WTC11 (cell line): ENCODE results near the gene SAP25. TPM values are rescaled to one million over a fixed set of nuclear protein-coding genes. Genes with fewer than 3 reads are reported as not detected.
"Not testable (repeated sequence)": the region's sequence is repeated elsewhere in the genome, so short reads cannot be mapped to it uniquely, and the experiment has no call there.

Experiments used
- ATAC-seq: fragments of 200-7000 bp; cut with Tn5 transposase; 2 replicates; pipeline ENCODE4 v1.10.0; 2021; ENCODE audit warnings: mild to moderate bottlenecking, moderate library complexity
- CTCF ChIA-PET: fragments of 300-600 bp; sonication (Branson Sonifier 250); formaldehyde crosslinking; loops from one replicate; lab custom pipeline; 2021; ENCODE audit warnings: antibody characterized with exemption; lab: Charles Lee
- POLR2A ChIA-PET: fragments of 350-600 bp; sonication (Branson Sonifier 250); formaldehyde crosslinking; loops from one replicate; lab custom pipeline; 2021; ENCODE audit warnings: antibody characterized with exemption; lab: Charles Lee
- DNase-seq: peaks from one replicate; pipeline ENCODE4 v3.0.0; 2021; ENCODE audit warnings: low spot score
- H3K27ac Mint-ChIP-seq: 2 replicates; pipeline ENCODE4 v1.8.0; 2021; ENCODE audit warnings: mixed read lengths
- H3K27me3 Mint-ChIP-seq: 2 replicates; pipeline ENCODE4 v1.8.0; 2021; ENCODE audit warnings: low read depth, mild to moderate bottlenecking, moderate library complexity, mixed read lengths
- H3K36me3 Mint-ChIP-seq: 2 replicates; pipeline ENCODE4 v1.8.0; 2021; ENCODE audit warnings: mixed read lengths
- H3K4me1 Mint-ChIP-seq: 2 replicates; pipeline ENCODE4 v1.8.0; 2022; ENCODE audit warnings: mixed read lengths
- H3K4me3 Mint-ChIP-seq: 2 replicates; pipeline ENCODE4 v1.8.0; 2021; ENCODE audit warnings: mild to moderate bottlenecking, moderate library complexity, mixed read lengths
- H3K9me3 Mint-ChIP-seq: 2 replicates; pipeline ENCODE4 v1.8.0; 2021; ENCODE audit warnings: mixed read lengths
- CREB1 ChIP-seq: sonication (generic); formaldehyde crosslinking; IDR thresholded peaks from 2 replicates; pipeline ENCODE4 v1.8.0; 2023; ENCODE audit warnings: mild to moderate bottlenecking, missing genetic modification reagents
- ESRRA ChIP-seq: sonication (generic); formaldehyde crosslinking; IDR thresholded peaks from 2 replicates; pipeline ENCODE4 v1.8.1; 2022; ENCODE audit warnings: mild to moderate bottlenecking, missing genetic modification reagents, borderline replicate concordance
- GRHL2 ChIP-seq: fragments of 250-450 bp; sonication (Bioruptor Pico); IDR thresholded peaks from 2 replicates; pipeline ENCODE4 v1.8.0; 2022; ENCODE audit warnings: mild to moderate bottlenecking, moderate library complexity; ENCODE audit not compliant: insufficient replicate concordance, severe bottlenecking
- NFYB ChIP-seq: sonication (generic); formaldehyde crosslinking; conservative IDR thresholded peaks from 2 replicates; pipeline ENCODE4 v1.8.0; 2022; ENCODE audit warnings: low read depth, missing genetic modification reagents
- NR2C2 ChIP-seq: sonication (generic); formaldehyde crosslinking; IDR thresholded peaks from 2 replicates; pipeline ENCODE4 v1.8.0; 2022; ENCODE audit warnings: mild to moderate bottlenecking, missing genetic modification reagents
- PRRX2 ChIP-seq: fragments of 250-450 bp; sonication (Bioruptor Pico); IDR thresholded peaks from 2 replicates; pipeline ENCODE4 v1.8.0; 2021; ENCODE audit warnings: mild to moderate bottlenecking
- SMAD3 ChIP-seq: sonication (generic); formaldehyde crosslinking; IDR thresholded peaks from 2 replicates; pipeline ENCODE4 v1.8.0; 2022; ENCODE audit warnings: missing genetic modification reagents, mild to moderate bottlenecking, borderline replicate concordance
- SP1 ChIP-seq: sonication (generic); formaldehyde crosslinking; conservative IDR thresholded peaks from 2 replicates; pipeline ENCODE4 v1.8.1; 2022; ENCODE audit warnings: missing genetic modification reagents
- TEAD4 ChIP-seq: sonication (generic); formaldehyde crosslinking; IDR thresholded peaks from 2 replicates; pipeline ENCODE4 v1.8.0; 2022; ENCODE audit warnings: mild to moderate bottlenecking, missing genetic modification reagents
- TP53 ChIP-seq: sonication (generic); formaldehyde crosslinking; IDR thresholded peaks from 2 replicates; pipeline ENCODE4 v1.8.1; 2023; ENCODE audit warnings: mild to moderate bottlenecking, missing genetic modification reagents
- ZBTB21 ChIP-seq: sonication (generic); formaldehyde crosslinking; IDR thresholded peaks from 2 replicates; pipeline ENCODE4 v1.8.1; 2023; ENCODE audit warnings: mild to moderate bottlenecking, missing genetic modification reagents, borderline replicate concordance
- ZNF396 ChIP-seq: fragments of 250-450 bp; sonication (Bioruptor Pico); IDR thresholded peaks from 2 replicates; pipeline ENCODE4 v1.8.0; 2021; ENCODE audit warnings: mild to moderate bottlenecking, moderate library complexity, borderline replicate concordance
- total RNA-seq: library from RNA; stranded (reverse); gene quantifications from 3 replicates; pipeline ENCODE4 v1.2.3, GENCODE V29; 2021
- TF ChIP-seq, protein P1 (sequence below): sonication (generic); formaldehyde crosslinking; IDR thresholded peaks from 2 replicates; pipeline ENCODE4 v1.8.1; 2022; ENCODE audit warnings: low read depth, missing genetic modification reagents, borderline replicate concordance
- TF ChIP-seq, protein P2 (sequence below): sonication (generic); formaldehyde crosslinking; IDR thresholded peaks from 2 replicates; pipeline ENCODE4 v1.8.1; 2022; ENCODE audit warnings: mild to moderate bottlenecking, moderate library complexity, missing genetic modification reagents
- TF ChIP-seq, protein P3 (sequence below): sonication (generic); formaldehyde crosslinking; IDR thresholded peaks from 2 replicates; pipeline ENCODE4 v1.8.0; 2023; ENCODE audit warnings: missing genetic modification reagents
- TF ChIP-seq, protein P4 (sequence below): sonication (generic); formaldehyde crosslinking; IDR thresholded peaks from 2 replicates; pipeline ENCODE4 v1.8.1; 2022; ENCODE audit warnings: mild to moderate bottlenecking, missing genetic modification reagents, moderate library complexity, borderline replicate concordance
- TF ChIP-seq, protein P5 (sequence below): sonication (generic); formaldehyde crosslinking; IDR thresholded peaks from 2 replicates; pipeline ENCODE4 v1.8.0; 2022; ENCODE audit warnings: missing genetic modification reagents
- TF ChIP-seq, protein P6 (sequence below): sonication (generic); formaldehyde crosslinking; IDR thresholded peaks from 2 replicates; pipeline ENCODE4 v1.8.0; 2022; ENCODE audit warnings: mild to moderate bottlenecking, missing genetic modification reagents
- TF ChIP-seq, protein P7 (sequence below): sonication (generic); formaldehyde crosslinking; IDR thresholded peaks from 2 replicates; pipeline ENCODE4 v1.8.0; 2023; ENCODE audit warnings: missing genetic modification reagents, mild to moderate bottlenecking, borderline replicate concordance

Gene SAP25
- total RNA-seq, 1 experiment from 2014 or later = 9.3 TPM

DNA sequence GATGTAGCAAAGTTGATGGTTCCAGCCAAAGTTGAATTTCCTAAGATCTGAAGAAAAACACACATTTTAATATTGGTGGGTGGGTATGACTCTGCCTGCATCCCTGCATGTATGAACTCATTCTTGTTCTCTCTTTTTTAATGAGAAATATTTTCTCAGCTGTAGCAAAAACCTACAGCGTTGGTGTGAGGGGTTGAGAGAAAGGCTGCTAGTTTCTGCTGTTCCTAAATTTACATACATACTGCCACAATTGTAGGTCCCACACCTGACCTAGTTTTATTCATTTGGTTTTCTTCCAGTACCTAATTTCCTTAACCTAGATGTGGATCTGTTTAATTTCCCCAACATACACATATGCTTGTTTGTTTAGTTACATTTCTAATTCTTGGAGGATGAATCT, 30.1 kb downstream of the SAP25 start (continued):
- TF ChIP-seq, protein P1, sequence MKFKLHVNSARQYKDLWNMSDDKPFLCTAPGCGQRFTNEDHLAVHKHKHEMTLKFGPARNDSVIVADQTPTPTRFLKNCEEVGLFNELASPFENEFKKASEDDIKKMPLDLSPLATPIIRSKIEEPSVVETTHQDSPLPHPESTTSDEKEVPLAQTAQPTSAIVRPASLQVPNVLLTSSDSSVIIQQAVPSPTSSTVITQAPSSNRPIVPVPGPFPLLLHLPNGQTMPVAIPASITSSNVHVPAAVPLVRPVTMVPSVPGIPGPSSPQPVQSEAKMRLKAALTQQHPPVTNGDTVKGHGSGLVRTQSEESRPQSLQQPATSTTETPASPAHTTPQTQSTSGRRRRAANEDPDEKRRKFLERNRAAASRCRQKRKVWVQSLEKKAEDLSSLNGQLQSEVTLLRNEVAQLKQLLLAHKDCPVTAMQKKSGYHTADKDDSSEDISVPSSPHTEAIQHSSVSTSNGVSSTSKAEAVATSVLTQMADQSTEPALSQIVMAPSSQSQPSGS = no peak
- no peak for TF ChIP-seq NR2C2 (CRISPR knock-in tag)
- no peak for TF ChIP-seq ZNF396 (CRISPR knock-in tag)
- no peak for TF ChIP-seq TP53 (CRISPR knock-in tag)
- no peak for TF ChIP-seq ZBTB21 (CRISPR knock-in tag)
- TF ChIP-seq, protein P2, sequence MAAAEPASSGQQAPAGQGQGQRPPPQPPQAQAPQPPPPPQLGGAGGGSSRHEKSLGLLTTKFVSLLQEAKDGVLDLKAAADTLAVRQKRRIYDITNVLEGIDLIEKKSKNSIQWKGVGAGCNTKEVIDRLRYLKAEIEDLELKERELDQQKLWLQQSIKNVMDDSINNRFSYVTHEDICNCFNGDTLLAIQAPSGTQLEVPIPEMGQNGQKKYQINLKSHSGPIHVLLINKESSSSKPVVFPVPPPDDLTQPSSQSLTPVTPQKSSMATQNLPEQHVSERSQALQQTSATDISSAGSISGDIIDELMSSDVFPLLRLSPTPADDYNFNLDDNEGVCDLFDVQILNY (CRISPR knock-in tag) = no peak

DNA sequence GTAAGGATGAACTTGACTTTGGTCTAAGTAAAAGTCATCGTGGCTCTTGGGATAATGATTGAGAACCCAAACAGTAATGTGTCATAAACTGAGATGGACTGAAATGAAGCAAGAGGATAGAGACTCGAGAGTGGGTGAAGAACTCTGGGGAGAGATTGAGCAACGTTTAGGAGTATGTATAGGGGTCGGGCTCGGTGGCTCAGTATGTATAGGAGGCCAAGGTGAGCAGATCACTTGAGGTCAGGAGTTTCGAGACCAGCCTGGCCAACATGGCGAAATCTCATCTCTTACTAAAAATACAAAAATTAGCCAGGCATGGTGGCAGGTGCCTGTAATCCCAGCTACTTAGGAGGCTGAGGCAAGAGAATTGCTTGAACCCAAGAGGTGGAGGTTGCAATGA, 32.4 kb downstream of the SAP25 start:
- H3K4me3 Mint-ChIP-seq, ATAC-seq, H3K36me3 Mint-ChIP-seq, H3K9me3 Mint-ChIP-seq, DNase-seq: not testable (repeated sequence)
- Mint-ChIP-seq H3K27me3 (peaks cover 27% of the 10 kb centered on the region), H3K4me1 (peaks cover 68% of the 10 kb centered on the region), H3K27ac (peak overlapping the region; percentile 85)
- ChIA-PET POLR2A (interaction anchor here (0.6 kb wide), 1 partner anchor 184 kb away, joined by 3 read pairs; no protein-coding TSS in a partner anchor), CTCF (interaction anchor here (0.6 to 5.4 kb wide), 4 partner anchors 18 to 76 kb away, joined by 4 to 58 read pairs (median 6); no protein-coding TSS in a partner anchor)

DNA sequence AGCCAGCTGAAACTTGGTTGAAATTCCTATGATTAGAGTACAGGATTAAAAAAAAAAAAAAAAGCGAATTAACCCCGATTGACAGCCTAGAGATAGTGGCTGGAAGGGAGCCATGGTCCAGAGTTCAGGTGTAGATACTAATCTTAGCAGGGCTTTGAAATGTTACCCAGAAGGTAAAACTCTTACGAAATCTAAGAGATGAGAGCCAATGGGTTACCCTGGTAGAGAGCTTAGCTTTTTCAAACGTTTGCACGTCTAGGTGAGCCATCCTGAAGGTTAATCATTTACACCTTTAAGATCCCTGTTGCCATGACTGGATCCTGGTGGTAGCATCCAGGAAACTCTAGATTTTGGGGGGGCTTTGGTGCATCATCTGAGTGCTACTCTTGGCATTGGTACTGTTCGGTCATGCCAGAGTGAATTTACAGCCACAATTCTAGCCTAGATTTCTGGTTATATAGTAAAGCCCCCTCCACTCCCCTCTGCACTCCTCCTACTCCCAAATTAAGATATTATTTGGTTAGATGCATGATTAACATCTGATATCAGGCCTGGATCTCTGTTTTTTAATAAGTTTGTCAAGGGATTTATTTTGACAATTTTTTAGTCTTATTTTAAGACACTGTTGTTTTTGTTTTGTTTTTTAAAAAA, 33.5 kb downstream of the SAP25 start:
- H3K4me3 Mint-ChIP-seq = peak overlapping the region; percentile 91
- H3K9me3 Mint-ChIP-seq = no peaks in the 10 kb centered on the region
- no peak overlapping the region for H3K27ac Mint-ChIP-seq
- no peaks in the 10 kb centered on the region for H3K36me3 Mint-ChIP-seq
- H3K4me1 Mint-ChIP-seq = peaks cover 57% of the 10 kb centered on the region
- DNase-seq (no peak), ATAC-seq (no peak)
- CTCF ChIA-PET = interaction anchor here (0.6 to 1.7 kb wide), 3 partner anchors 74 to 1402 kb away, joined by 3 to 5 read pairs (median 3); no protein-coding TSS in a partner anchor
- POLR2A ChIA-PET = interaction anchor here (1.0 to 1.3 kb wide), 2 partner anchors 28 to 70 kb away, joined by 3 to 4 read pairs; no protein-coding TSS in a partner anchor
- peaks cover 27% of the 10 kb centered on the region for H3K27me3 Mint-ChIP-seq
- TF ChIP-seq SMAD3 (no peak), NFYB (CRISPR knock-in tag) (no peak), TEAD4 (CRISPR knock-in tag) (no peak), SP1 (CRISPR knock-in tag) (no peak), PRRX2 (CRISPR knock-in tag) (no peak), CREB1 (CRISPR knock-in tag) (no peak), ESRRA (CRISPR knock-in tag) (no peak), GRHL2 (CRISPR knock-in tag) (no peak)
- TF ChIP-seq, protein P3, sequence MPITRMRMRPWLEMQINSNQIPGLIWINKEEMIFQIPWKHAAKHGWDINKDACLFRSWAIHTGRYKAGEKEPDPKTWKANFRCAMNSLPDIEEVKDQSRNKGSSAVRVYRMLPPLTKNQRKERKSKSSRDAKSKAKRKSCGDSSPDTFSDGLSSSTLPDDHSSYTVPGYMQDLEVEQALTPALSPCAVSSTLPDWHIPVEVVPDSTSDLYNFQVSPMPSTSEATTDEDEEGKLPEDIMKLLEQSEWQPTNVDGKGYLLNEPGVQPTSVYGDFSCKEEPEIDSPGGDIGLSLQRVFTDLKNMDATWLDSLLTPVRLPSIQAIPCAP = no peak
- TF ChIP-seq, protein P4, sequence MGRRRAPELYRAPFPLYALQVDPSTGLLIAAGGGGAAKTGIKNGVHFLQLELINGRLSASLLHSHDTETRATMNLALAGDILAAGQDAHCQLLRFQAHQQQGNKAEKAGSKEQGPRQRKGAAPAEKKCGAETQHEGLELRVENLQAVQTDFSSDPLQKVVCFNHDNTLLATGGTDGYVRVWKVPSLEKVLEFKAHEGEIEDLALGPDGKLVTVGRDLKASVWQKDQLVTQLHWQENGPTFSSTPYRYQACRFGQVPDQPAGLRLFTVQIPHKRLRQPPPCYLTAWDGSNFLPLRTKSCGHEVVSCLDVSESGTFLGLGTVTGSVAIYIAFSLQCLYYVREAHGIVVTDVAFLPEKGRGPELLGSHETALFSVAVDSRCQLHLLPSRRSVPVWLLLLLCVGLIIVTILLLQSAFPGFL (CRISPR knock-in tag) = no peak
- TF ChIP-seq, protein P5, sequence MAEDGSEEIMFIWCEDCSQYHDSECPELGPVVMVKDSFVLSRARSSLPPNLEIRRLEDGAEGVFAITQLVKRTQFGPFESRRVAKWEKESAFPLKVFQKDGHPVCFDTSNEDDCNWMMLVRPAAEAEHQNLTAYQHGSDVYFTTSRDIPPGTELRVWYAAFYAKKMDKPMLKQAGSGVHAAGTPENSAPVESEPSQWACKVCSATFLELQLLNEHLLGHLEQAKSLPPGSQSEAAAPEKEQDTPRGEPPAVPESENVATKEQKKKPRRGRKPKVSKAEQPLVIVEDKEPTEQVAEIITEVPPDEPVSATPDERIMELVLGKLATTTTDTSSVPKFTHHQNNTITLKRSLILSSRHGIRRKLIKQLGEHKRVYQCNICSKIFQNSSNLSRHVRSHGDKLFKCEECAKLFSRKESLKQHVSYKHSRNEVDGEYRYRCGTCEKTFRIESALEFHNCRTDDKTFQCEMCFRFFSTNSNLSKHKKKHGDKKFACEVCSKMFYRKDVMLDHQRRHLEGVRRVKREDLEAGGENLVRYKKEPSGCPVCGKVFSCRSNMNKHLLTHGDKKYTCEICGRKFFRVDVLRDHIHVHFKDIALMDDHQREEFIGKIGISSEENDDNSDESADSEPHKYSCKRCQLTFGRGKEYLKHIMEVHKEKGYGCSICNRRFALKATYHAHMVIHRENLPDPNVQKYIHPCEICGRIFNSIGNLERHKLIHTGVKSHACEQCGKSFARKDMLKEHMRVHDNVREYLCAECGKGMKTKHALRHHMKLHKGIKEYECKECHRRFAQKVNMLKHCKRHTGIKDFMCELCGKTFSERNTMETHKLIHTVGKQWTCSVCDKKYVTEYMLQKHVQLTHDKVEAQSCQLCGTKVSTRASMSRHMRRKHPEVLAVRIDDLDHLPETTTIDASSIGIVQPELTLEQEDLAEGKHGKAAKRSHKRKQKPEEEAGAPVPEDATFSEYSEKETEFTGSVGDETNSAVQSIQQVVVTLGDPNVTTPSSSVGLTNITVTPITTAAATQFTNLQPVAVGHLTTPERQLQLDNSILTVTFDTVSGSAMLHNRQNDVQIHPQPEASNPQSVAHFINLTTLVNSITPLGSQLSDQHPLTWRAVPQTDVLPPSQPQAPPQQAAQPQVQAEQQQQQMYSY = no peak
- TF ChIP-seq, protein P6, sequence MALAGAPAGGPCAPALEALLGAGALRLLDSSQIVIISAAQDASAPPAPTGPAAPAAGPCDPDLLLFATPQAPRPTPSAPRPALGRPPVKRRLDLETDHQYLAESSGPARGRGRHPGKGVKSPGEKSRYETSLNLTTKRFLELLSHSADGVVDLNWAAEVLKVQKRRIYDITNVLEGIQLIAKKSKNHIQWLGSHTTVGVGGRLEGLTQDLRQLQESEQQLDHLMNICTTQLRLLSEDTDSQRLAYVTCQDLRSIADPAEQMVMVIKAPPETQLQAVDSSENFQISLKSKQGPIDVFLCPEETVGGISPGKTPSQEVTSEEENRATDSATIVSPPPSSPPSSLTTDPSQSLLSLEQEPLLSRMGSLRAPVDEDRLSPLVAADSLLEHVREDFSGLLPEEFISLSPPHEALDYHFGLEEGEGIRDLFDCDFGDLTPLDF (CRISPR knock-in tag) = no peak
- TF ChIP-seq, protein P7, sequence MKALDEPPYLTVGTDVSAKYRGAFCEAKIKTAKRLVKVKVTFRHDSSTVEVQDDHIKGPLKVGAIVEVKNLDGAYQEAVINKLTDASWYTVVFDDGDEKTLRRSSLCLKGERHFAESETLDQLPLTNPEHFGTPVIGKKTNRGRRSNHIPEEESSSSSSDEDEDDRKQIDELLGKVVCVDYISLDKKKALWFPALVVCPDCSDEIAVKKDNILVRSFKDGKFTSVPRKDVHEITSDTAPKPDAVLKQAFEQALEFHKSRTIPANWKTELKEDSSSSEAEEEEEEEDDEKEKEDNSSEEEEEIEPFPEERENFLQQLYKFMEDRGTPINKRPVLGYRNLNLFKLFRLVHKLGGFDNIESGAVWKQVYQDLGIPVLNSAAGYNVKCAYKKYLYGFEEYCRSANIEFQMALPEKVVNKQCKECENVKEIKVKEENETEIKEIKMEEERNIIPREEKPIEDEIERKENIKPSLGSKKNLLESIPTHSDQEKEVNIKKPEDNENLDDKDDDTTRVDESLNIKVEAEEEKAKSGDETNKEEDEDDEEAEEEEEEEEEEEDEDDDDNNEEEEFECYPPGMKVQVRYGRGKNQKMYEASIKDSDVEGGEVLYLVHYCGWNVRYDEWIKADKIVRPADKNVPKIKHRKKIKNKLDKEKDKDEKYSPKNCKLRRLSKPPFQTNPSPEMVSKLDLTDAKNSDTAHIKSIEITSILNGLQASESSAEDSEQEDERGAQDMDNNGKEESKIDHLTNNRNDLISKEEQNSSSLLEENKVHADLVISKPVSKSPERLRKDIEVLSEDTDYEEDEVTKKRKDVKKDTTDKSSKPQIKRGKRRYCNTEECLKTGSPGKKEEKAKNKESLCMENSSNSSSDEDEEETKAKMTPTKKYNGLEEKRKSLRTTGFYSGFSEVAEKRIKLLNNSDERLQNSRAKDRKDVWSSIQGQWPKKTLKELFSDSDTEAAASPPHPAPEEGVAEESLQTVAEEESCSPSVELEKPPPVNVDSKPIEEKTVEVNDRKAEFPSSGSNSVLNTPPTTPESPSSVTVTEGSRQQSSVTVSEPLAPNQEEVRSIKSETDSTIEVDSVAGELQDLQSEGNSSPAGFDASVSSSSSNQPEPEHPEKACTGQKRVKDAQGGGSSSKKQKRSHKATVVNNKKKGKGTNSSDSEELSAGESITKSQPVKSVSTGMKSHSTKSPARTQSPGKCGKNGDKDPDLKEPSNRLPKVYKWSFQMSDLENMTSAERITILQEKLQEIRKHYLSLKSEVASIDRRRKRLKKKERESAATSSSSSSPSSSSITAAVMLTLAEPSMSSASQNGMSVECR (CRISPR knock-in tag) = no peak
